DMS 273 treated with DMSO at 0.1 percent for 48 hours (cell line): Measurements from ENCODE around the gene ZNF160.
"Not testable (repeated sequence)": the region's sequence is repeated elsewhere in the genome, so short reads cannot be mapped to it uniquely, and the experiment has no call there.

Experiments used
- DNase-seq: peaks from one replicate; lab custom pipeline; 2025; lab: John Stamatoyannopoulos, UW

The ZNF160 gene

DNA sequence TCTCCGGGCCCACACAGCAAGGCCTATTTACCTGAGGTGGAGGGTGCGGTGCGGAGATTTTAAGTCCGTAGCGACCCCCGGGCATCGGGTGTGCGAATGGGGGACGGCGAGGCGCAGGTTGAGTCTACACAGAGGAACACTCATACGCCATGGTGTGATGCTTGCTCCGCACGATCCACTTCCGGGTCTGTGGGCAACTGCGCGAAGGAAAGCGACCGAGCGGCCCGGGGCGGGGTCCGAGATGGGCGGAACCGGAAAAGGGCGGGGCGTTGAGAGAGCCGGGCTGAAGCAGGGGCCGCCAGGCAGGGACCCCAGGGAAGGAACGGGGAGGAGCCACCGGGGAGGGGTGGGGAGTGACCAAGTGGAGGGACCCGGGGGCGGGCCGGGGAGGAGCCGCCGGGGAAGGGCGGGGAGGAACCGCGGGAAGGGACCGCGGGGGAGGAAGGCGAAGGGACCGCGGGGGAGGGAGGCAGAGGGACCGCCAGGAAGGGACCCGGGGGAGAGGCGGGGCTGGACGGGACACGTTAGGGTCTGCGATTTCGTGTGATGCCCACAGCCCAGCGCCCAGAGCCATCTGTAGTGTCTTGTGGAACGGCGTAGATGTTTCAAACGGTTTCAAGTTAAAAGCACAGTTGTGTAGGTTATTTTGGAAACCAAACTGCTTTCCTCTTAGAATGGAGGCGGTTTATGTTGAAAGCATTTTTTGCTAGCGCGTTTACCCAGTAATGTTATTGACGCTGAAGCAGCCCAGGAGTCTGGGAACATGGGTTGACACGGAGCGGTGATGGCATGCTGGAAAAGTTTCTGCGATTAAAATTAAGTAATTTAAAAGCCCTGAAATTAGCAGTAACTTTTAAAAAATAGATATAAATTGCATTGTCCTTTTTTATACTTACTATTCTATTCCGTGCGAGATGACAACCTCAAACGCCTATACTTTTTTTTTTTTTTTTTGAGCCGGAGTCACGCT is at the start of gene ZNF160:
Gene ZNF160, minus strand, starts transcription at position 189 of the 970 bp plus-strand sequence. CDS start 17,146 bp downstream, outside the sequence.
- DNase-seq = peak; percentile 89

DNA sequence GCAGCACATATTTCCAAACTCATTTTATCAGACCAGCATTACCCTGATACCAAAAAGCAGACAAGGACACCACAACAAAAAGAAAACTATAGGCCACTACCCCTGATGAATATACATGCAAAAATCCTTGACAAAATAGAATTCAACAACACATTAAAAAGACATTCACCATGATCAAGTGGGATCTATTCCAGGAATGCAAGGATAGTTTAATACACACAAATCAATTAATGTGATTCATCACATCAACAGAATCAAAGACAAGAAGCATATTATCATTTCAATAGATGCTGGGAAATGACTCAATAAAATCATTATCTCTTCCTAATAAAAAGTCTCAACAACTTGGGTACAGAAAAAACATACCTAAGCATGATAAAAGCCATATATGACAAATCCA is 44.4 kb upstream of the ZNF160 start:
- DNase-seq = no peak

DNA sequence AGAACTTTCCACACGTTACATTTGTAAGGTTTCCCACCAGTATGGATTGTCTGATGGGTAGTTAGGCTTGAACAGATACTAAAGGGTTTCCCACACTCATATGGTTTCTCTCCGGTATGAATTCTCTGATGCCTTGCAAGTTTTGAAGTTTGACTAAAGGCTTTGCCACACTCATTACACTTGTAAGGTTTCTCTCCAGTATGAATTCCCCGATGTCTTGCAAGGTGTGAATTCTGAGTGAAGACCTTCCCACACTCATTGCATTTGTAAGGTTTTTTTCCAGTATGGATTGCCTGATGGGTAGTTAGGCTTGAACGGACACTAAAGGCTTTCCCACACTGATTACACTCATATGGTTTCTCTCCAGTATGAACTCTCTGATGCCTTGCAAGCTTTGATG is 37.1 kb upstream of the ZNF160 start:
- no peak for DNase-seq

DNA sequence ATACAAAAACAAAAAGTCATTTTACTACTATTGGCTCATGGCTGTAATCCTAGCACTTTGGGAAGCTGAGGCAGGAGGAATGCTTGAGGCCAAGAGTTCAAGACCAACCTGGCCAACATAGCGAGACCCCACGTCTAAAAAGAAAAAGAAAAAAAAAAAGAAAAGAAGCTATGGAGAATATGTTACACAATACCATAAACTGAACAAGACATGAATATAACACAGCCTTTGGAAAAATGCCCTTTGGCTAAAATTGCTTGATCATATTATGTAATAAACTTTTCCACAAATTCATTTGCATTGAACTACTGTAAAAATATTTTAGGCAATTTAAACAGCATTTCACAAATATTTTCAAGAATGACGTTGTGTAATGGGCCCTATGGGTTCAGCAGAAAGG is 33.2 kb upstream of the ZNF160 start:
- DNase-seq = no peak

DNA sequence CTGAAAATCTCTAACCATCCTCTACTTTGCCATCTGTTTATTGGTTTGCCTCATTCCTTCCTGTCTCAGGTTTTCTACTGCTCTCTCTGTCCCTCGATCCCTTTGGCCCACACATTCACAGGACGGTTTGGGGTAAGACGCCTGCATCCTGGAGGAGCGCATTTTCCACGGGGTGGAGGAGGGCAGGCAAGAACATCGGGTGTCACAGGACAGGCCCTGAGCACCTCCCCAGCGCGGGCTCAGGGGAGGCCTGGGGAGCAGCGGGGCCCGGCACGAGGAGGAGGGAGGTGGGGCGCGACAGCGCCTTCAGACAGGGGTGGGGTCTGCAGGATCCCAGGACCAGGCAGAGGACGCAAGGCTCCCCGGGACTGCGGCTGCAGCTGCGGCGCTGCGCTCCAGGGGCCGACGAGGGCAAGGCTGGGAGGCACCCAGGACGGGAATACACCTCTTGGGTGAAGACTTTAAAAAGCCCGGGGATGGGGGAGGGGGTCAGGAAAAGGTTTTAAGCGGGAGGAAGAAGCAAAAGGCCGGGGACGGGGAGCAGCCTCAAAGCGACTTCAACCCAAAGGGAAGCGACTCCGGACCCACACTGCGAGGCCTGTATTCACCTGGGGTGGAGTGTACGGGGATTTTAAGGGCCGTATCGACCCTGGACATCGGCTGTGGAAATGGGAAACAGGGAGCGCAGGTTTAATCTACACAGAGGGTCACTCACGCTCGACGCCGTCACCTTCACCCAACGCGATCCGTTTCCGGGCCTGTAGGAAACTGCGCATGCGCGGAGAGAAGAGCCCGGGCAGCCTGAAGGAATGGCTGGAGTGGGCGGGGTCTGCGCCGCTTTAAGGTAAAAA is 29.1 kb upstream of the ZNF160 start, which contains the start of gene ZNF415:
Gene ZNF415, minus strand, starts transcription at position 770 of the 851 bp plus-strand sequence. CDS start 10,234 bp downstream, outside the sequence.
- DNase-seq = peak; percentile 45

DNA sequence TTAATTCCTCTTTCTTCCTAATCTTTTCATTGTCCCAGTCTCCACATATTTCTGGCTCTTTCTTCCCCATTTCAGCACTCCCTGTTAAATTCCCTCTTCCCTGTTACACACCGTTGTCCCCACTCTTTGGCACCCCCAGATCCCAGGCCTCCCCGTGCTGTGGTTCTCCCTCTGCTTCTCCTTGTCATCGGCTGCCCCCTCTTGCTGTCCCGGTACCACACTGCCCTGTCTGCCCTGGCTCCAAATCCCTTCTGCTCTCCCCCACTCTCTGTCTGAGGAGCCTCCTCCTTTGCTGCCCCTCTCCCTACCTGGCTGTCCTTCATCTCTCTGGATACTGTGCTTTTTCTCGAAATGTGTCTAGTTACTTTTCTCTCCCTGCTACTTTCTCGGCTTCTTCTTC is 28.5 kb upstream of the ZNF160 start:
- DNase-seq = no peak

DNA sequence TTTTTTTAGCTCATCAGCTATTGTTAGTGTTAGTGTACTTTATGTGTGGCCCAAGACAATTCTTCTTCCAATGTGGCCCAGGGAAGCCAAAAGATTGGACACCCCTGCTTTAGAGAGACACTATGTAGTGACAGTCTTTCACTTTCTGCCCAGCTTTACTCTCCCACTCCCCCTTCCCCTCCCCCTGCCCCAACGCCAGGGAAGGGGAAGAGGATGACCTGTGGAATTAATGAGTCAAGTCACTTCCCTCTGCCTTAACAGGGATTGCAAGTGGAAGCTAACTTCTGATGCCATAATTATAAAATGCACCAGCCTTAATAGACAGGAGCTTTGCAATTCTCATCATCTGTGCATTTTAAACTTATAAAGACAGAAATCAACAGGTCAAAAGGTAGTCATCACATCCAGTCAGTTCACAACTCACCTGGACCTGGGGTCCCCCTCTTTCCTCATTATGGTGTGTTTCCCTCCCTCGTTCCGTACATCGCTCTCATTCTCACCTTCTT is 27.9 kb upstream of the ZNF160 start:
- no peak for DNase-seq

DNA sequence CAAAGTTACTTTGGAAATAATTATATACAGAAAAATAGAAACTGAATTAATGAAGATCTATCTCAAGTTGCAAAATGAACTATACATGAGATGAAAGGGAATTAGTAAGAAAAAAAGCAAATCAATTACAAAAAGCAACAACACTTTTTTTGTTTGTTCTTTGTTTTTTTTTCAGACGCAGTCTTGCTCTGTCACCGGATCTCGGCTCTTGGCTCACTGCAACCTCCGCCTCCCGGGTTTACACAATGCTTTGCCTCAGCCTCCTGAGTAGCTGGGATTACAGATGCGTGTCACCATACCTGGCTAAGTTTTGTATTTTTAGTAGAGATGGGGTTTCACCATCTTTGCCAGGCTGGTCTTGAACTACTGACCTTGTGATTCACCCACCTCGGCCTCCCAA is 27.3 kb upstream of the ZNF160 start:
- no peak for DNase-seq

DNA sequence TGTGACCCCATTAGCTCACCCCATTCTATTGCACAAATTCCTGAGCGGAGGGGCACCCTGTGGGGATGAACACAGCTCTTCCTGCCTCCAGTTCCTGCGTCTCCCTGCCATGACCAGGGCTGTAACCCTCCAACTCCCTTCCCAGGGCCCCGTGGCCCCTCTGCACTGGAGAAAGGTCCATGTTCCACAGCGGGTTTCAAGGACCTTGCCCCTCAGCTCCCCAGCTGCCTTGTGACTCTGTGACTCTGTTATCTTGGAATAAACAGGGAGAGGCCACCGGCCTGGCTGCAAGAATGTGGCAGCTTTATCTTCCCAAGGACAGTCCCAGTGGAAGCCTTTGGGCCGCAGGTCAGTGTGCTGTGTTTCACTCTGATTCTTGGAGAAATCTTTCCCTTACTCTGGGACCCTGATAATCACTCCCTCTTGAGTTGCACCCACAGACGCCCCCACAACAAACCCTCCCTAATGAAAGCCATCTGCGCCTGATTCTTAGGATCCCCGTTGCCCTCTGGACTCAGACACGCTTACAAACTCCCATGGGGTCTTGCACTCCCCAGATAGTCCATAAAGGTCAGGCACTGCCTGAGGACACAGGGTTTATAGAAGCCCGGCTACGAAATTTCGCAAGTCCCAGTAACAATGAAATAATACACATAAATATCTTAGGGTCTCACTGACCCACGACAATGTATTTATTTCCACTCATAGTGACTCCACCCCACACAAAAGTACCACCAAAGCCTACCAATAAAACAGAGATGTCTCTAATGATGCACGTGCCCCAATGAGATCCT is 23.7 kb upstream of the ZNF160 start:
- DNase-seq = not testable (repeated sequence)

DNA sequence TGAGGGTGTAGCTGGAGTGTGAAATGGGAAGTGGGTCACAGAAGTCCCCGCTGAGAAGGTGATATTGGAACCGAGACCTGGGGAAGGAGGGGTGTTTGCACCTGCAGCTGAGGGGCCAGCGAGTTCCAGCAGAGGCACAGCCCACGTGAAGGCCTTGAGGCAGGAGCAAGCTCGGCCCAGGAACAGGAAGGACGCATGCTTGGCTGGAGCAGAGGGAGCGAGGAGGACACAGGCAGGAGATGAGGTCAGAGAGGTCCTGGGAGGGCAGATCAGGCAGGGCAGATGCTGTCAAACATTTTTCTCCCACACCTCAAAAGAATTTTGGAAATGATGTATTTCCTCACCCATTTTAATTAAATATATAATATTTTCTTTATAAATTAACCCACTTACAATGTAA is 20.2 kb upstream of the ZNF160 start:
- no peak for DNase-seq

DNA sequence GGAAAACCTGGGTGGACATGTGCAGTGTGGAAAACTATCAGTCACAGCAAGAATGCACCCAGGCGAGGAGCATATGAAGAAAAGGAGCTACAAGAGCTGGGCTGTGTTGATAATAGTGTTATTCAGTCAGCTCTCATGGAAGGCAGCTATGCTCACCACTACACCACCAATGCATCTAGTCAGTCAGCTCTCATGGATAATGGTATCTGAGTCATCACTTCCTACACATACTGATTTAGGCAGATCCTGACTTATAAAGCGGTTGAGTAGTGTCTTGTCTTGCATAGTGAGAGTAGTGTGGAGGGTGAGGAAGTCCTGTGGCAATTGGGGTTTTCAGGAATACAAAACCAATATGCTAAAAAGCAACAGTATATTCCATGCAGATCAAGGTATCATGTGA is 9.1 kb upstream of the ZNF160 start:
- no peak for DNase-seq

DNA sequence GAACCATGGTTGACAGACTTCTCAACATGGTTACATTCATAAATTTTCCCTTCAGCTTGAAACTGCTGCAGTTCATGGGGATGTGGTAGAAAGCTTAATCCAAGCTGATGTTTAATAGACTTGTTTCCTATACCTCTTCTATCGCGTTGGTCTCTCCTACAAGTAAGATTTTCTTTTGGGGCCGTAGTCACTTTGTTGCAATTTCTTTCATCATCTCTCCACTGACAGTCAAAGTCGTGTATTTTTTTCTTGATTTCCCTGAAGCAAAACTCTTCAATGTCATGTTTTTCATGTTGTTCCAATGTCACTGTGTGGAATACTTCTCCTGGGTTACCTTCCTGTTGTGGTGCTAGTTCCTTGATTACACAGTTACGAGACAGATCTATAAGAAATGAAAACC is 6.3 kb upstream of the ZNF160 start:
- no peak for DNase-seq

DNA sequence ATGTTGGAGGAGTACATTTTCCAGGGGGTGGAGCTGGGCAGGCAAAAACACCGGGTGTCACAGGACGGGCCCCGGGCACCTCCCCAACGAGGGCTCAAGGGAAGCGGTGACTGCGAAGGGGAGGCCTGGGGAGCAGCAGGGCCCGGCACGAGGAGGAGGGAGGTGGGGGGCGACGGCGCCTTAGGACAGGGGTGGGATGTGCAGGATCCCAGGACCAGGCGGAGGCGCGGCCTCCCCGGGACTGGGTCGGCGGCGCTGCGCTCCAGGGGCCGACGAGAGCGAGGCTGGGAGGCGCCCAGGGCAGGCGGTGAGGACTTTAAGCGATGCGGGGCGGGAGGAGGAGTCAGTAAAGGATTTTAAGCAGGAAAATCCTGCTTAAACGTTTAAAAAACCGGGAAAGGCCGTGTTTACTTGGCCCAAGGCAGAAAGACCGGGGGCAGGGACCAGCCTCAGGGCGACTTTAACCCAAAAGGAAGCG is 427 bp downstream of the ZNF160 start:
- no peak for DNase-seq

DNA sequence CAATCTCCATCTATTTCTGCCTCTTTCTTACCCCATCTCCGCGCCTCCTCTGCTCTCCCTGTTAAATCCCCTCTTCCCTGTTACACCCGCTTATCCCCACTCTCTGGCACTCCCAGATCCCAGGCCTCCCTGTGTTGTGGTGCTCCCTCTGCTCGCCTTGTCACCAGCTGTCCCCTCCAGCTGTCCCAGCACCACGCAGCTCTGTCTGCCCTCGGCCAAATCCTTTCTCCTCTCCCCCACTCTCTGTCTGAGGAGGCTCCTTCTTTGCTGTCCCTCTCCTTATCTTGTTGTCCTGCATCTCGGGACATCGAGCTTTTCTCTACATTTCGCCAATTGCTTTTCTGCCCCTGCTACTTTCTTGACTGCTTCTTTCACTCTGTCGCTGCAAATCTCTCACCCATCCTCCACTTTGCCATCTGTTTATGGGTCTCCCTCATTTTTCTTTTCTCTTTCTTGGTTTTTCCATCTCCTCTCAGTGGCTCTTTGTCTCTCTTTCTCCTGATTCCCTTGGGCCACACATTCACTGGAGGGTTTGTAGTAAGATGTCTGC is 941 bp downstream of the ZNF160 start:
- peak; percentile 21 for DNase-seq

DNA sequence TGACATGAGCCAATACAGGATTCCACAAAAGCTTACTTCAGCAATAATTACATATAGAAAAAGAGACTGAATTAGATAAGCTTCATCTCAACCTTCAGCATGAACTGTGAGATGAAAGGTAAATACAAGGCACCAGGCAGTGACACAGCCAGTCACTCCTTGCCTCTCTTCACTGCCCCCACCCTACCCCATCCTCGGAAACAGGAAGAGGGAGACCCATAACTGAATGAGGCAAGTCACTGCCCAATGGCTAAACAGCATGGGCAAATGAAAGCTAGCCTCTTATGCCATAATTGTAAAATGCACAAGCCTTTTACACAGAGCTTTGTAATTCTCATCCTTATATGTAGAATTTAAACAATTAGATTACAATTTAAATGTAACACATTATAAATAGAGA is 1.7 kb downstream of the ZNF160 start:
- no peak for DNase-seq

DNA sequence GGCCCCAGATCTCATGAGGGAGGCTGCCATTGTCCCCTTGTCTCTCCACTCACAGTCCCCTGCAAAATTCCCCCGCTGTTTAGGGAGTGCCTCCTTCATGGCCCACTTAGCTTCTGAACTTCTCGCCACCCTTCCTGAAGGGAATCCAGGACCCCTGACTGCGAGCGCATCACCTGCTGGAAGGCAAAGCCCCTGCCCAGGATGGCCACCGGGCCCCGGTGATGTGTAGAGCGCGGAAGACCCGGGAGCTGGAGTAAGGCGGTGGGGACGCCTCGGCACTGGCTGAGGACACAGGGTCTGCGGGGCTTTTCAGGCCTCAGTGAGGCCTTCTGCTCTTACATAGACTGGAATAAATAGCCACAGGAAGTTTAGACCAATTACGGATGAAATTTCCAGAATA is 4.7 kb downstream of the ZNF160 start:
- not testable (repeated sequence) for DNase-seq

DNA sequence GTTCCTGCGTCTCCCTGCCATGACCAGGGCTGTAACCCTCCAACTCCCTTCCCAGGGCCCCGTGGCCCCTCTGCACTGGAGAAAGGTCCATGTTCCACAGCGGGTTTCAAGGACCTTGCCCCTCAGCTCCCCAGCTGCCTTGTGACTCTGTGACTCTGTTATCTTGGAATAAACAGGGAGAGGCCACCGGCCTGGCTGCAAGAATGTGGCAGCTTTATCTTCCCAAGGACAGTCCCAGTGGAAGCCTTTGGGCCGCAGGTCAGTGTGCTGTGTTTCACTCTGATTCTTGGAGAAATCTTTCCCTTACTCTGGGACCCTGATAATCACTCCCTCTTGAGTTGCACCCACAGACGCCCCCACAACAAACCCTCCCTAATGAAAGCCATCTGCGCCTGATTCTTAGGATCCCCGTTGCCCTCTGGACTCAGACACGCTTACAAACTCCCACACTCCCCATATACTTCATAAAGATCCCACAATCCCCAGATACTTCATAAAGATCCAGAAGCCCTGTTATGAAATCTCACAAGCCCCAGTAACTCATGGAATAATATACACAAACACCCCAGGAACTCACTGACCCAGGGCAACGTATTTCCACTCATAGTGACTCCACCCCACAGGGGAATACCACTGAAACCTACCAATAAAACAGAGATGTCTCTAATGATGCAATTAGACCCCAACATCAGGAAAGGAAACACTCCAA is 6.1 kb downstream of the ZNF160 start:
- DNase-seq = not testable (repeated sequence)

DNA sequence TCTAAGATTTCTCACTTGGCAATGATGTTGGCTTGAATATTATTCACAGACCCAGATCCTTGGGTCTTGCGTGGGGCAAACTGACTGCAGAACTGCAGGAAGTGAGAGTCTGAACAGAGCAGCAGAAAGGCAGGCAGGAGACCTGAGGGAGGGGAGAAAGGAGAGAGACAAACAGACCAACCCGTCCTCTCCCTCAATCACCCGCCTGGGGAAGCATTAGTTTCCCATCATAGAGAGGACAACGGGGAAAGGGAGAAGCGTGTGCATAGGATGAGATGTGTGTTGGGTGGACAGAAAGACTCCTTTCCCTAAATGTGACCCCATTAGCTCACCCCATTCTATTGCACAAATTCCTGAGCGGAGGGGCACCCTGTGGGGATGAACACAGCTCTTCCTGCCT is 6.6 kb downstream of the ZNF160 start:
- DNase-seq = not testable (repeated sequence)

DNA sequence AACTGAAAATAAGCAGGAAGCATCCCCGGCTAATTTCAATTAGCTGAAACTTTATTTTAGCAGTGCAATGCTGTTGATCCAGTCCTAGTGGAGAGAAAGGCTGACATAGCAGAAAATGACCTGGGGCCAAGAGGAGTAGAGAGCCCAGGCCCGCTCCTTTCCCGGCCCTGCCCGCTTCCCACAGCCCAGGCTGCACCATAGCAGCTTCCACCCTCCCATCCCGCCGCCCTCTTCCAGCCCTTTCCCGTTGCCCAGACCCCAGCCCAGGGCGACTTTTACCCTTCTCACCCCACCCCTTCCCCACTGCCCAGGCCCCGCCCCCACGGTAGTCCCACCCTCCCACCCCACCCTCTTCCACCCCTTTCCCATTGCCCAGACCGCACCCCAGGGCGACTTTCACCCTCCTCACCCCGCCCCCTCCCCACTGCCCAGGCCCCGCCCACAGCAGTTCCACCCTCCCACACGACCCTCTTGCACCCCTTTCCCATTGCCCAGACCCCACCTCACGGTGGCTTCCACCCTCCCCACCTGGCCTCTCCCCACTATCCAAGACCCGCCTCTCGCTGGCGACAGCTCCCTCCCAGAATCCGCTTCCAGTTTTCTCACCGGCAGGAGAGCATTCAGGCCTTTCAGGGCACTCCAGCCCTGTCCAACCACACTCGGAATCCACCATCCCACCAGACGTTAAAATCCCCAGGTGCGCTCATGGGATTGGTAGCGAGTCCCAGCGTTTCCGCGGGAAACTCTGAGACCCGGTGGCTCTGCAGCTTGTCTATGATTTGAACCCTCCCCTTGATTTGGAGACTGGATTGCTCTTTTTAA is 8.3 kb downstream of the ZNF160 start:
- no peak for DNase-seq

DNA sequence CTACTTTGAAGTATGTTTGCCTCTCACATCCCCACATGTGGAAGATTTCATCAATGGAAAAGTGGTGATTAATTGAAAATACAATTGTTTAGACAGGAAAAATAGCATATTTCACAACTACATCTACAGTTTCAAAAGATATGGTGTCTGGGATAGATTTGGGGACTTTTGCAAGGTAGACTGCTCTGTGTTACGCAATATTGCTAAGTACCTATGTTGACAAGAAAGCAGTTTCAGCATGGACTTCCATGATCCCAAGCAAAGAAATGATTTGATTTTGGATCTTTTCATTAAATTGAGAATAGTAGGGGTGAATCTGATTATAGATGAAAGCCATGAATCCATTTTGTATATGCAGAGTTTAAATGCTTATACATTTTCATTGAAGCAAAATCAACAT is 10.5 kb downstream of the ZNF160 start:
- no peak for DNase-seq
